K562 (cell line): ENCODE measurements around the gene SOX14. TPM values are rescaled to one million over a fixed set of nuclear protein-coding genes. Genes with fewer than 3 reads are reported as not detected.

Experiments used
- ATAC-seq: fragments of 200-7000 bp; cut with Tn5 transposase; 3 replicates; pipeline ENCODE4 v1.9.1; 2020; ENCODE audit warnings: moderate library complexity
- BruUV-seq: library from RNA; stranded (reverse); fragments of 400-500 nt; replicated peaks from 2 replicates; lab custom pipeline; 2021; lab: Mats Ljungman, UMichigan
- CTCF ChIA-PET: fragments of 300-600 bp; formaldehyde crosslinking; extraction: SDS; loops from one replicate; lab custom pipeline; 2021; ENCODE audit warnings: low intra/inter-chr PET ratio; lab: Yijun Ruan, JAX
- POLR2A ChIA-PET: fragments of 300-600, 350-650 bp; sonication (Branson Sonifier 250); formaldehyde crosslinking; extraction: SDS; loops from one replicate; lab custom pipeline; 2021; ENCODE audit warnings: antibody characterized with exemption, inconsistent platforms; lab: Yijun Ruan, JAX
- DNase-seq, 4 experiments: peaks; one replicate each; pipeline versions ENCODE4 v3.0.0 to v3.0.0-alpha.2; 2011 to 2018; ENCODE audit warnings: low spot score in 3 of 4, mixed read lengths in 3 of 4; ENCODE audit errors: extremely low read depth in 1 of 4
- FAIRE-seq: peaks from 2 replicates; lab custom pipeline; 2011; peaks lifted over from hg19 to GRCh38; lab: Jason Lieb, UNC
- H2AFZ ChIP-seq: 2 replicates; pipeline ENCODE4 v1.6.0; 2011; ENCODE audit warnings: low read depth, low read length, control low read depth, inconsistent platforms
- H3K27ac ChIP-seq: fragments of 200-600 bp; 3 replicates; pipeline ENCODE4 v1.8.0; 2011; ENCODE audit warnings: low read depth, mild to moderate bottlenecking, control low read depth, inconsistent platforms, low read length, moderate library complexity, mixed read lengths; ENCODE audit errors: extremely low read depth
- H3K27me3 ChIP-seq, 2 experiments: fragments of 300-600 bp in 1 of 2; 2 replicates in 1 of 2; 3 replicates in 1 of 2; pipeline versions ENCODE4 v1.6.0 to v1.8.0; 2011; ENCODE audit warnings: inconsistent platforms in 2 of 2, low read length in 2 of 2, mild to moderate bottlenecking in 1 of 2, mixed read lengths in 1 of 2, moderate library complexity in 1 of 2; ENCODE audit not compliant: control insufficient read depth in 2 of 2, insufficient read depth in 2 of 2
- H3K36me3 ChIP-seq: fragments of 300-600 bp; 3 replicates; pipeline ENCODE4 v1.8.0; 2011; ENCODE audit warnings: mild to moderate bottlenecking, low read length, inconsistent platforms; ENCODE audit not compliant: control insufficient read depth, insufficient read depth
- H3K4me1 ChIP-seq, 2 experiments: fragments of 200-600 bp in 1 of 2; replicated peaks in 1 of 2; 2 replicates in 1 of 2; 3 replicates in 1 of 2; pipeline versions ENCODE4 v1.5.1 to v1.8.0; 2011; ENCODE audit warnings: inconsistent platforms in 2 of 2, low read length in 2 of 2, mild to moderate bottlenecking in 1 of 2, mixed read lengths in 1 of 2, moderate library complexity in 1 of 2; ENCODE audit not compliant: control insufficient read depth in 2 of 2, insufficient read depth in 2 of 2
- H3K4me2 ChIP-seq: 2 replicates; pipeline ENCODE4 v1.6.1; 2011; ENCODE audit warnings: low read length, control low read depth, inconsistent platforms, mixed read lengths; ENCODE audit not compliant: insufficient read depth
- H3K4me3 ChIP-seq: fragments of 200-600 bp; sonication (generic), shearing (Covaris generic); 2 replicates; pipeline ENCODE4 v1.5.1; 2016; ENCODE audit warnings: control low read depth, inconsistent platforms
- H3K79me2 ChIP-seq: fragments of 200-600 bp; 3 replicates; pipeline ENCODE4 v1.8.0; 2011; ENCODE audit warnings: low read length, inconsistent platforms; ENCODE audit not compliant: control insufficient read depth, insufficient read depth
- H3K9ac ChIP-seq, 2 experiments: 2 replicates each; pipeline versions ENCODE4 v1.6.0 to v1.6.1; 2011; ENCODE audit warnings: low read depth in 2 of 2, low read length in 2 of 2, control low read depth in 1 of 2, inconsistent platforms in 1 of 2, mild to moderate bottlenecking in 1 of 2, mixed read lengths in 1 of 2; ENCODE audit not compliant: insufficient read depth in 1 of 2
- H3K9me1 ChIP-seq: one replicate; pipeline ENCODE4 v1.6.0; 2011; ENCODE audit warnings: inconsistent platforms, mild to moderate bottlenecking, low read length, moderate library complexity; ENCODE audit not compliant: control insufficient read depth, insufficient read depth
- H3K9me3 ChIP-seq: replicated peaks from 2 replicates; pipeline ENCODE4 v1.5.1; 2011; ENCODE audit warnings: low read depth, low read length, inconsistent platforms; ENCODE audit not compliant: control insufficient read depth, insufficient read depth
- H4K20me1 ChIP-seq: replicated peaks from 2 replicates; pipeline ENCODE4 v1.6.1; 2011; ENCODE audit warnings: low read length, inconsistent platforms, mixed read lengths; ENCODE audit not compliant: control insufficient read depth, insufficient read depth
- C11orf30 ChIP-seq: fragments of 450-650 bp; IDR thresholded peaks from 2 replicates; pipeline ENCODE4 v1.6.1; 2016; ENCODE audit warnings: low read depth, mild to moderate bottlenecking
- EP300 ChIP-seq: IDR thresholded peaks from 2 replicates; pipeline ENCODE4 v1.6.1; 2012; ENCODE audit warnings: low read length, improper control_type of control experiment
- GTF2B ChIP-seq: IDR thresholded peaks from 2 replicates; pipeline ENCODE4 v1.6.1; 2011; ENCODE audit not compliant: insufficient read length; ENCODE audit errors: extremely low read depth
- GTF2E2 ChIP-seq: fragments of 200-800 bp; sonication (Bioruptor generic); IDR thresholded peaks from 2 replicates; pipeline ENCODE4 v1.6.1; 2016; ENCODE audit warnings: missing genetic modification characterization, missing compliant biosample characterization
- JUN ChIP-seq, 2 experiments: sonication (generic) in 1 of 2; formaldehyde crosslinking in 1 of 2; IDR thresholded peaks; 2 replicates each; pipeline versions ENCODE4 v1.6.1 to v1.8.0; 2012 to 2022; ENCODE audit warnings: borderline replicate concordance in 2 of 2, mild to moderate bottlenecking in 2 of 2, improper control_type of control experiment in 1 of 2, low read depth in 1 of 2, low read length in 1 of 2, missing genetic modification reagents in 1 of 2
- MAFF ChIP-seq: IDR thresholded peaks from 2 replicates; pipeline ENCODE4 v1.6.1; 2012; ENCODE audit warnings: low read length, improper control_type of control experiment
- MAFG ChIP-seq: fragments of 450-650 bp; conservative IDR thresholded peaks from 2 replicates; pipeline ENCODE4 v1.6.1; 2016; ENCODE audit warnings: missing genetic modification characterization, missing compliant biosample characterization
- MAFK ChIP-seq: IDR thresholded peaks from 2 replicates; pipeline ENCODE4 v1.6.1; 2011; ENCODE audit warnings: low read length, improper control_type of control experiment
- MEIS2 ChIP-seq: fragments of 450-650 bp; IDR thresholded peaks from 2 replicates; pipeline ENCODE4 v1.6.1; 2014; ENCODE audit warnings: mild to moderate bottlenecking; ENCODE audit not compliant: partially characterized antibody
- NCOA2 ChIP-seq, 2 experiments: fragments of 450-650 bp; IDR thresholded peaks; 2 replicates each; pipeline ENCODE4 v1.6.1; 2018; ENCODE audit warnings: mild to moderate bottlenecking in 2 of 2, moderate library complexity in 1 of 2; ENCODE audit not compliant: partially characterized antibody in 2 of 2
- NR1H2 ChIP-seq: sonication (generic); formaldehyde crosslinking; IDR thresholded peaks from 2 replicates; pipeline ENCODE4 v1.4.0; 2020; ENCODE audit warnings: mild to moderate bottlenecking, missing genetic modification reagents
- PYGO2 ChIP-seq: fragments of 450-650 bp; IDR thresholded peaks from 2 replicates; pipeline ENCODE4 v1.6.1; 2016; ENCODE audit warnings: mild to moderate bottlenecking, missing genetic modification characterization, moderate library complexity, missing compliant biosample characterization
- RBM34 ChIP-seq: fragments of 200-400 bp; formaldehyde crosslinking; IDR thresholded peaks from 2 replicates; pipeline ENCODE4 v1.6.1; 2018; ENCODE audit warnings: low read length, borderline replicate concordance; ENCODE audit not compliant: insufficient read depth
- SMARCA4 ChIP-seq: fragments of 450-650 bp; IDR thresholded peaks from 2 replicates; pipeline ENCODE4 v1.6.1; 2016
- SOX6 ChIP-seq: fragments of 450-650 bp; IDR thresholded peaks from 2 replicates; pipeline ENCODE4 v1.6.1; 2014; ENCODE audit warnings: mild to moderate bottlenecking
- TFAP4 ChIP-seq: sonication (generic); formaldehyde crosslinking; IDR thresholded peaks from 2 replicates; pipeline ENCODE4 v1.8.0; 2022; ENCODE audit warnings: missing genetic modification reagents, mild to moderate bottlenecking, moderate library complexity, borderline replicate concordance
- ZNF212 ChIP-seq: fragments of 450-650 bp; formaldehyde crosslinking; IDR thresholded peaks from 2 replicates; pipeline ENCODE4 v1.4.0; 2020; ENCODE audit warnings: mild to moderate bottlenecking
- ZNF316 ChIP-seq: fragments of 450-650 bp; IDR thresholded peaks from 2 replicates; pipeline ENCODE4 v1.6.1; 2016
- ZNF830 ChIP-seq: fragments of 250-450 bp; sonication (Bioruptor Pico); IDR thresholded peaks from 2 replicates; pipeline ENCODE4 v1.5.0; 2021; ENCODE audit warnings: mild to moderate bottlenecking
- in situ Hi-C: fragments of 300-500 bp; cut with MboI; formaldehyde crosslinking; loops from 4 replicates; pipeline ENCODE4 v1.15.0; 2018; ENCODE audit warnings: inconsistent platforms, mixed read lengths
- intact Hi-C: fragments of 100-400 bp; cut with micrococcal nuclease; formaldehyde crosslinking; loops from 2 replicates; pipeline ENCODE4 v1.14.2; 2022
- polyA plus RNA-seq, 8 experiments: library from polyadenylated mRNA; depleted of rRNA in 4 of 8; stranded (reverse) in 5 of 8; unstranded in 3 of 8; fragments of >200 nt; fragmentation: Nextera tagmentation in 2 of 8; fragmentation: Illumina TruSeq in 1 of 8; extraction: Ambion mirVana in 2 of 8; extraction: Trizol in 1 of 8; gene quantifications; 2 replicates each; pipeline versions ENCODE4 v1.2.1 to v1.2.3, GENCODE V29; 2011 to 2014; ENCODE audit warnings: inconsistent platforms in 1 of 8, missing spikeins in 1 of 8
- total RNA-seq, 7 experiments: library from RNA; depleted of rRNA in 6 of 7; stranded (reverse); fragments of >200 nt in 6 of 7; fragmentation: Illumina TruSeq in 2 of 7; extraction: Trizol in 2 of 7; gene quantifications; 2 replicates each; pipeline versions ENCODE4 v1.2.1 to v1.2.3, GENCODE V29; 2011 to 2021; ENCODE audit warnings: low replicate concordance in 1 of 7

Gene SOX14
- total and polyA plus RNA-seq, 9 of the 15 experiments (the other 6 are each of a cell fraction or from before 2014, with no cell fraction given), result not detected

- ATAC-seq, result no peak
- Histone ChIP-seq H3K9me1 (no peaks in the 10 kb centered on the region), H4K20me1 (no peaks in the 10 kb centered on the region), H3K79me2 (no peaks in the 10 kb centered on the region), H3K4me1 (no peaks in the 10 kb centered on the region), H2AFZ (no peak overlapping the region), H3K4me2 (no peak overlapping the region), H3K36me3 (no peaks in the 10 kb centered on the region), H3K9ac (no peak overlapping the region), H3K27me3 (no peaks in the 10 kb centered on the region), H3K9me3 (no peaks in the 10 kb centered on the region), H3K4me3 (no peak overlapping the region), H3K27ac (no peak overlapping the region)
- ChIA-PET CTCF (no interaction called here), POLR2A (no interaction called here)
- in situ Hi-C loops, result no loop called here
- no peak for DNase-seq
- FAIRE-seq, result no peak
- no peak for TF ChIP-seq RBM34
- TF ChIP-seq EP300, result no peak
- TF ChIP-seq NR1H2 (CRISPR knock-in tag), result no peak
- no peak for TF ChIP-seq GTF2B
- peak; percentile 37; the same call in 1 of the 2 replicates for TF ChIP-seq MAFK
- TF ChIP-seq SOX6, result no peak
- peak; percentile 82 for TF ChIP-seq ZNF316
- TF ChIP-seq GTF2E2 (tag), result no peak
- TF ChIP-seq SMARCA4, result no peak
- no peak for TF ChIP-seq MEIS2
- peak; percentile 43; the same call in 1 of the 2 replicates for TF ChIP-seq MAFG (tag)
- TF ChIP-seq ZNF212, result no peak
- peak; percentile 32; the same call in 1 of the 2 replicates for TF ChIP-seq MAFF
- no peak for TF ChIP-seq PYGO2 (tag)
- TF ChIP-seq NCOA2 (IDR thresholded peaks at IDR 0.05; ENCODE audit: partially characterized antibody in 2 of 2), result no peak
- no peak for TF ChIP-seq JUN (IDR thresholded peaks at IDR 0.05; ENCODE audit: borderline replicate concordance, low read depth, low read length)
- no peak for TF ChIP-seq JUN (CRISPR knock-in tag; IDR thresholded peaks at IDR 0.05; ENCODE audit: borderline replicate concordance)
- no peak for TF ChIP-seq TFAP4 (CRISPR knock-in tag)
- TF ChIP-seq C11orf30, result peak; percentile 47; the same call in 1 of the 2 replicates
- TF ChIP-seq ZNF830 (CRISPR knock-in tag), result no peak
- BruUV-seq, result no TSS peak
- intact Hi-C loops, result no loop called here
Observed at GRCh38 chr3:137809509-137809908, 45.4 kb downstream of the SOX14 start.
